Fibroblast of skin of abdomen (primary cell): Measurements from ENCODE around the gene MAN2A2.
"Not testable (repeated sequence)": the region's sequence is repeated elsewhere in the genome, so short reads cannot be mapped to it uniquely, and the experiment has no call there.

Experiments used
- DNase-seq: peaks from one replicate; pipeline ENCODE4 v3.0.0-alpha.2; 2013

MAN2A2 gene

DNA sequence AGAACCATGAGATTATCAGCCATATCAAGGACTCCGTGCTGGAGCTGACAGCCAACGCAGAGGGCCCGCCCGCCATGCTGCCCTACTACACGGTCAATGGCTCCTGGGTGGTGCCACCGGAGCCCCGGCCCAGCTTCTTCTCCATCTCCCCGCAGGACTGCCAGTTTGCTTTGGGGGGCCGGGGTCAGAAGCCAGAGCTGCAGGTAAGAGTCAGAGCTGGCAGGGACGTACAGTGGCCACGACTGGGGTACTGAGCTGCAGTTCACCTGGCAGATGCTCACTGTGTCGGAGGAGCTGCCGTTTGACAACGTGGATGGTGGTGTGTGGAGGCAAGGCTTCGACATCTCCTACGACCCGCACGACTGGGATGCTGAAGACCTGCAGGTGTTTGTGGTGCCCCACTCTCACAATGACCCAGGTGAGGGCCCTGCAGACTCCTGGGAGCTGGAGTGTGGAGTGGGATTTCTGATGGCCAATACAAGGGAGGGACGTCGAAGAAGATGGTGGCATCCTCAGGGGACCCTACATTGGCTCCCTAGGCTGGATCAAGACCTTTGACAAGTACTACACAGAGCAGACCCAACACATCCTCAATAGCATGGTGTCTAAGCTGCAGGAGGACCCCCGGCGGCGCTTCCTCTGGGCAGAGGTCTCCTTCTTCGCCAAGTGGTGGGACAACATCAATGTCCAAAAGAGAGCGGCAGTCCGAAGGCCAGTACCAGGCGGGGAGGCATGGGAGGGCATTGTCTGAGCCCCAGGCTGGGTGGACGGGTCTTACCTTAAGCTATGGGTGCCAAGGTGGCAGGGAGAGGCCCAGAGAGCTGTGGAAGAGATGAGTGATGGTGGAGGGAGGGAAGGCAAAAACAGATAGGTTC lies 2.4 kb downstream of the MAN2A2 start:
- no peak for DNase-seq

DNA sequence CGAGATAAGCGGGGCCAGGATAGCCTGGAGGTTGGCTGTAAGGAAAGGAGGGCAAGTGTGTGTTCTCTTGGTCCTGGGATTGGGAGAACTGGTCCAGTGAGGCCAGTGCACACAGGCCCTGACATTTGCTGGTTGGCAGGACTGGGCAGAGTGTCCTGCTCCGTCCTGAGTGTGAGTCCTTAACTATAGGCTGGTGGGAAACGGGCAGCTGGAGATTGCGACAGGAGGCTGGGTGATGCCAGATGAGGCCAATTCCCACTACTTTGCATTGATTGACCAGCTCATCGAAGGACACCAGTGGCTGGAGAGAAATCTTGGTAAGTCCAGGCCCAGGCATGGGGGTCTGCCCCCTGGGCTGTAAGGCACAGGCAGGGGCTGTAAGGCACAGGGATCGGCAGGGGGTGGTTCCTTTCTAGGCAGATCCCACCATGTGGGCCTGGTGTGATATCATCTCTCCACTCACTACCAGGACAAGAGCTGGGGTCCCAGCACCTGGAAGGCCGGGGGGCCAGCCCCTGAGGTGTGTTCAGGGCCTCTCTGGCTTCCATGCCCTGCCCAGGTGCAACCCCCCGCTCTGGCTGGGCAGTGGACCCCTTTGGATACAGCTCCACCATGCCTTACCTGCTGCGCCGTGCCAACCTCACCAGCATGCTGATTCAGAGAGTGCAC lies 3.2 kb downstream of the MAN2A2 start:
- no peak for DNase-seq

DNA sequence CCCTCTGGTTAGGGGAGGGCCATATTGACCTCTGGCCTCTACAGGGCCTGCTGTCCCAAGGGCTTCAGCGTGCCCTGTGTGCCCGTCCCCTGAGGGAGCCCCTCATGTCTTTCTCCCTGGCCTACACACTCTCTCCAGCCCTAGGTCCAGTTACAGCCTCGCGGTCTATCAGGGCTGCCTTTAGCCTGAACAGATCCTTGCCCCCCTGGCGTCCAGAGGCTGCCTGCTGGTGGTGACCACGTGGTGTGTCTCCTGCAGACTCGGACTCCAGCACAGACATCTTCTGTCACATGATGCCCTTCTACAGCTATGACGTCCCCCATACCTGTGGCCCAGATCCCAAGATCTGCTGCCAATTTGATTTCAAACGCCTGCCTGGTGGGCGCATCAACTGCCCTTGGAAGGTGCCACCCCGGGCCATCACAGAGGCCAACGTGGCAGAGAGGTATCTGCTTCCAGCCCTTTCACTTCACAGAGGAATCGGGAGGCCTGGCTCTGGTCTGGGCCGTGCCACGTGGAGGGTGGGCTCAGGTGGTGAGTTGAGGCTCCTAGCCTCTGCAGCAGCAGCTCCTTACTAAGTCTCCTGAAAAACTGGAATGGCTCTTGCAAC lies 4.1 kb downstream of the MAN2A2 start:
- no peak for DNase-seq

DNA sequence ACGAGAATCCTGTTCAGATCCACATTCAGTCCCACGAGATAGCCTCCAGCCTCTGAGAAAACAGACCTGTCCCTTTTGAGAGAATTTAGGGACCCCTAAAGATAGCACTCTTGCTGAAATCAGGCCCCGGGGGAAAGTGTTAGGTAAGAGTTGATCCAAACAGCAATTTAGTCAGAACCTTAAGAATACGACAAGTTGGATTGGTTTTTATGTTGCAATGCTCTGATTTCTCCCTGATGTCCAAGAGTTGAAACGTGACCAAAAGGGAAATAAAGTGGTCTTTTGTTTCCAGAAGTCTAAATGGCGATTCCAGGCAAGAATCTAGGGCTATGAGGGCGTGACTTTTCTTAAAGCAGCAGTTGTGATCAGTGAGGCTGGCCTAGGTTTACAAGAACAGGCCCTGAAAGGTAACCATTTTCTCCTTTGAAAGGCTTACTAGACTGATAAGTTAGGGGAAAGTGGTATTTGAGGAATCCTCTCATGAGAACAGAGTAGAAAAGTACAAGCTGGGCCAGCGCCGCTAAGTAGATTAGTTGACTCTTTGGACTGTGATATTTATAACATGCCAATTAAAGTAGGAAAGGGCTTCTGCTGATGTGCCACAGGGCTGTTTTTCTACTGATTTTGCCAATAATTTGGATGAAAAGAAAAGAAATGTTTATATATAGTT lies 4.9 kb downstream of the MAN2A2 start:
- DNase-seq, result no peak

DNA sequence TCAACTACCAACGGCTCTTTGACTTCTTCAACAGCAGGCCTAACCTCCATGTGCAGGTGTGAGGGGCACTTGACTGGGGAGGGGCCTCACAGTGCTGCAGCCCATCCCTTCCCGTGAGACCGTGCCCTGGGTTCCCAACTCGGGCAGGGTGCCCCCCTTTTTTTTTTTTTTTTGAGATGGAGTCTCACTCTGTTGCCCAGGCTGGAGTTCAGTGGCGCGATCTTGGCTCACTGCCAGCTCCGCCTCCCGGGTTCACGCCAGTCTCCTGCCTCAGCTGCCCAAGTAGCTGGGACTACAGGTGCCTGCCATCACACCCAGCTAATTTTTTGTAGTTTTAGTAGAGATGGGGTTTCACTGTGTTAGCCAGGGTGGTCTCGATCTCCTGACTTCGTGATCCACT lies 6.3 kb downstream of the MAN2A2 start:
- DNase-seq, result not testable (repeated sequence)

DNA sequence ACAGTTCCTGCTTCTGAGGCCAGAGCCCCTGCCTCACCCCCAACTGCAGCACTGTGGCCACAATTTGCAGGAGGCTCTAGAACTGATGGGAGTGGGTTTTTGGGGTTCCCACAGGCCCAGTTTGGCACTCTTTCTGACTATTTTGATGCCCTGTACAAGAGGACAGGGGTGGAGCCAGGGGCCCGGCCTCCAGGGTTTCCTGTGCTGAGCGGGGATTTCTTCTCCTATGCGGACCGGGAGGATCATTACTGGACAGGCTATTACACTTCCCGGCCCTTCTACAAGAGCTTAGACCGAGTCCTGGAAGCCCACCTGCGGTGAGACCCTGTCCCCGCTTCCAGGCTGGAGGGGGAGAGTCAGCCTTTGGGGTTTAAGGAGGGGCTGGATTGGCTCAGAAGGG lies 6.9 kb downstream of the MAN2A2 start:
- DNase-seq, result no peak

DNA sequence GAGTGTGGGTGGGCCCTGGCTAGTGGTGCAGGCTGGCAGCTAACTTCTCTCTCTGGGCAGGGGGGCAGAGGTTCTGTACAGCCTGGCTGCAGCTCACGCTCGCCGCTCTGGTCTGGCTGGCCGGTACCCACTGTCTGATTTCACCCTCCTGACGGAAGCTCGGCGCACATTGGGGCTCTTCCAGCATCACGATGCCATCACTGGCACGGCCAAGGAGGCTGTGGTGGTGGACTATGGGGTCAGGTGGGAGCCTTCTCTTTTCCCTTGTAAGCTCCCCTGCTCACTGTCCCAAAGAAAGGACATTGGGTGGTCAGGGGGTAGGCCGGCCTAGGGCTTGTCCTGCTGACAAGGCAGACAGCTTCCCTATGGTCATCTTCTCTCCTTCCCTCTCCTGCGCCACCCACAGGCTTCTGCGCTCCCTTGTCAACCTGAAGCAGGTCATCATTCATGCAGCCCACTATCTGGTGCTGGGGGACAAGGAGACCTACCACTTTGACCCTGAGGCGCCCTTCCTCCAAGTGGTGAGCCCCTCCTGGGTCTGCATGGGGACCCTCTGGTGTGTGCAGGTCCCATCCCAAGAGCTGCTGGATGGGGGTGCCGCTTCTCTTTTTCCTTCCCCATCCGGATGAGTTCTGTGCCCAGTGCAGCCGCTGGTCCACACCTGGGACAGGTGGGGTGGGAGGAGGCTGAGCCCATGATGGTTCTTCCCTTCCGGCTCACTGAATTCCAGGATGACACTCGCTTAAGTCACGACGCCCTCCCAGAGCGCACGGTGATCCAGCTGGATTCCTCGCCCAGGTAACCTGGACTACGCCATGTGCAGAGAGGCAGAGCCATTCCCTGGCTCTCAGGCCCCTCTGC lies 7.6 kb downstream of the MAN2A2 start:
- DNase-seq, result no peak

DNA sequence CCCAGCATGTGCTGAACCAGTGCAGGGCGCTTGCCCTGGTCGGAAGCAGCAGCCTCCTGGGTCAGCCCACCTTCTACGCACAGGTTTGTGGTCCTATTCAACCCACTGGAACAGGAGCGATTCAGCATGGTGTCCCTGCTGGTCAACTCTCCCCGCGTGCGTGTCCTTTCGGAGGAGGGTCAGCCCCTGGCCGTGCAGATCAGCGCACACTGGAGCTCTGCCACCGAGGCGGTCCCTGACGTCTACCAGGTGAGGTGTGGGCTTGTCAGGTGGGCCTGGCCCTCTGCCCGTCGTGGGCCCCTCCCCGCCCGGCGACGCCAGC lies 8.2 kb downstream of the MAN2A2 start:
- no peak for DNase-seq

DNA sequence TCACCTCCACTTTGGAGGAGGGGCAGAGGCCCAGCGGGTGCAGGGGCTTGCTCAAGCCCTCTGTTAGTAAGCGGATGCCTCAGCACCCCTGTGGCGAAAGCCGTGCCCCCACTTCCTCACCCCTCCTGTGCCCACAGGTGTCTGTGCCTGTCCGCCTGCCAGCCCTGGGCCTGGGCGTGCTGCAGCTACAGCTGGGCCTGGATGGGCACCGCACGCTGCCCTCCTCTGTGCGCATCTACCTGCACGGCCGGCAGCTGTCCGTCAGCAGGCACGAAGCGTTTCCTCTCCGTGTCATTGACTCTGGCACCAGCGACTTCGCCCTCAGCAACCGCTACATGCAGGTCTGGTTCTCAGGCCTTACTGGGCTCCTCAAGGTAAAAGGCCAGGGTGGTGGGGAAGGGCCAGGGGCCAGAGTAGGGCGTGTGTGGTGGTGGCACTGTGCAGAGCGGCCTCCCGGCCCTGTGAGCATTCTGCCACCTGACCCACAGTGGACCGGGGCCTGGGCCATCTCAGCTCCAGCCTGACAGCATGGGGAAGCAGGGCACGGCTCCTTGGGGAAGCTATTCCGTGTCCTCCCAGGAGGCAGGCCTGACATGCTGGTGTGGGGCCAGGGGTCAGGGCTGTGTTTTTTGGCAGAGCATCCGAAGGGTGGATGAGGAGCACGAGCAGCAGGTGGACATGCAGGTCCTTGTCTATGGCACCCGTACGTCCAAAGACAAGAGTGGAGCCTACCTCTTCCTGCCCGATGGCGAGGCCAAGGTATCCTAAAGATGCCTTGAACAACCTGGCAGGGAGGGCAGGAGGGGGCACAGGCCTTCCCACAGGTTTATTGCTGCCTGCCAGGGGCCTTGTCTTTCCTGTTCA lies 9.0 kb downstream of the MAN2A2 start:
- no peak for DNase-seq

DNA sequence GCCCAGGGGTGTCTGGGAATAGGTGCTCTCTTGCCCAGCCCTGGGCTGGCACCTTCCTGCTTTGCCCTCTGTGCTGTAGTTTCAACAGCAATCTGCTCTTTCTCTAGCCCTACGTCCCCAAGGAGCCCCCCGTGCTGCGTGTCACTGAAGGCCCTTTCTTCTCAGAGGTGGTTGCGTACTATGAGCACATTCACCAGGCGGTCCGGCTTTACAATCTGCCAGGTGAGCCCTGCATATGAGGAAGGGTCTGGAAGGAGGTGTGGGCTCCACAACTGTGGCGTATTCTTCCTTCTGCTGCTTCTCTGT lies 9.6 kb downstream of the MAN2A2 start:
- DNase-seq, result no peak

DNA sequence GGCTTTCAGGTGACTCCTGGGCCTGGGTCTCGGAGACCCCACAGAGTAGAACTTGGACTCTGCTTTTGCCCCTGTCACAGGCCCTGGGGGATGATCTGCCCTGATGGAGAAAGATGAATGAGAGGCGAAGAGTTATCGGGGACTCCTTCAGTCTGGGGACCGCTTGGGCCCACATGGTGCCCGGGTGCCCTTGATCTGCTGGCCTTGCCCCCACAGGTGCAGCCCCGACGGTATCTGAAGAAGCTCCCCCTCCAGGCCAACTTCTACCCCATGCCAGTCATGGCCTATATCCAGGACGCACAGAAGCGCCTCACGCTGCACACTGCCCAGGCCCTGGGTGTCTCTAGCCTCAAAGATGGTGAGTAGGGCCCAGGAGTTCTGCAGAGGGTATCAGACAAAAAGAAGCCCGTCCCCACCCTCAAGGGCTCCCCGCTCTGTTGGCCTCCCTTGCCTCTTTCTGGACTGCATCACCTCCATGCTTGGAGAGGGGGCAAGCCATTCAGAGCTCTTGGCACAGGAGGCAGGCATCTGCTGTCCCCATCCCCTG lies 10.4 kb downstream of the MAN2A2 start:
- DNase-seq, result no peak

DNA sequence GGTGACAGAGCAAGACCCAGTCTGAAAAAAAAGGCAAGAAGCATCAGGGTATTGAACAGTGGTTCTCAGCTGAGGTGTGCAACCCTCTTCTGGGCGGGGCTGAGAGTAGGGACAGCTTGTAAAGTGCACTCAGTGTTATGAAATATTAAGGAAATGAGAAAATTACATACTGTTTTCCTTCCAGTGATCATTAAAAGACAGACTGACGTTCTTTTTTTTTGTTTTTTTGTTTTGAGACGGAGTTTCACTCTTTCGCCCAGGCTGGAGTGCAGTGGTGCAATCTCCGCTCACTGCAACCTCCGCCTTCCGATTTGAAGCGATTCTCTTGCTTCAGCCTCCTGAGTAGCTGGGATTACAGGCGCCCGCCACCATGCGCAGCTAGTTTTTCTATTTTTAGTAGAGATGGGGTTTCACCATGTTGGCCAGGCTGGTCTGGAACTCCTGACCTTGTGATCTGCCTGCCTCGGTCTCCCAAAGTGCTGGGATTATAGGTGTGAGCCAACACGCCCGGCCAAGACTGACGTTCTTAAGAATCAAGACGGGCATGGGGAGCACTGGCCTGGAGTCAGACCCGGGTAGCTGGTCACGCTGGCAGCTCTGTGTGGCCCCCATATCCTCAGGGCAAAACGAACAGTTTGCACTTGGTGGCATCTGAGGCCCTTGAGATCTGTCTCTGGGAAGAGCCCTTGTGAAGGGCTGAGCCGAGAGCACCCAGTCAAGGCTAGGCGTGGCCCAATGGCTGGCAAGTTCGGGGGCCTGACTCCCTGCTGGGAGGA lies 11.4 kb downstream of the MAN2A2 start:
- no peak for DNase-seq

DNA sequence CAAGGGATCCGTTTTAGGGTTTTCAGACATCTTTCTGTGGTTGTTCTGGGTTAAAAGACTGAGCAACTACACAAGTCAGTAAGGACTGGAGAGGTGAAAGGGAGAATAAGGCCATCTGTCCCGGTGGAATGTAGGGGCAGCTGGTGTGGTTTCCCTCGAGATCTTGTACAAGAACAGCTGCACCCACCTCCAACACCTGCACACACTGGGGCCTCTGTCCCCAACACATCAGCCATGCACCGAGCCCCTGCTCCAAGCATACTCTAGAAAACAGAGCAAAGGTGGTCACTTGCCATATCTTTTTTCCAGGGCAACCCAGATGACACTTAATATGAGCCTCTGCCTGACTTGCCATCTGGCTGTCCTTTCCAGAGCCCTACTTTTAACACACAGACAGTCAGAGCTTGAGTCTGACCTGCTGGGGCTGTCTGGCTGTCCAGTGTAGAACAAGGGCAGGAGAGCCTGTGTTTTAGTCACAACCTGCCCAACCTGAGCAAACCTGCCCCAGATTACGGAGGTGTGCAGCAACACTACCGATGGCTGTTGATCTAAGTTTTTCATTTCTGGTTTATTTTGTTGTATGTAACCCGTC lies 12.2 kb downstream of the MAN2A2 start:
- no peak for DNase-seq

DNA sequence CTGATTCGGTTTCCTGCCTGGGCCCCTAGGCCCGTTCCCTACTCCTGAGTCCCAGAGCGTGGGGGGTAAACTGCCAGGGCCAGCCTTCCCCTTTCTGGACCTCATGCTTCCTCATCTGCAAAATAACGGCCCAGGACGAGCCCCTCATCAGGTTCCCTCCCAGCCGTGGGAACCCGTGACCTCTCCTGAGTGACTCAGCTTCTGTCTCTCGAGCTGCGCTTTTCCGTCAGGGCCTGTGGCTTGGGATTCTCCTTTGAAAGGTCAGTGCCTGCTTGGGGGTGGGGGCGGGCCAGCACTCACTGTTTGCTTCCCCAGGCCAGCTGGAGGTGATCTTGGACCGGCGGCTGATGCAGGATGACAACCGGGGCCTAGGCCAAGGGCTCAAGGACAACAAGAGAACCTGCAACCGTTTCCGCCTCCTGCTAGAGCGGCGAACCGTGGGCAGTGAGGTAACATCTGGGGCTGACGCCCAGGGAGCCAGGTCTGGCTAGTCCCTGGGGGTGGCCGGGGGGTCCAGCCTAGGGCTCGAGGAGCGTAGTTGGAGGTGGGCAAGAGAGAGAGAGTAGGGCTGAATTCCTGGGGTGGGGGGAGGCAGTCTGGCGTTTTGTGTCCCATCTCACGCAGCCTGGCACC lies 12.8 kb downstream of the MAN2A2 start:
- DNase-seq, result no peak

DNA sequence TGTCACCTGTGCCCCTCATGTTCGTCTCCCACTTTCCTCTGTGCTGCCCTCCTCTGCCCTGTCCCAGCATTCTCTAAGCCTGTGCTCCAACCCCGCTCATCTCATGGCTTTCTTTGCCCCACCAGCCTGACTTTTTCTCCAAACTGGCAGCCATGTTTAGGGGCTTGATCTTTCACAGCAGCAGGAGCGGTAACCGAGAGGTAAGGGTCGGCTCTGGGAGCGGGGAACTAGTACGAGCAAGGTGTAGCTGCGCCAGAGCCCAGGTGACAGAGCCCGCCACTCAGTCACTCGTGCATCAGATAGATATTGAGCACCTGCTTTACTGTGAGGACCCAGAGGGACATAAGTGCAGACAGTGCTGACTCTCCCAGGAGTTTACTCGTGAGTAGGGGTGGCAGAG lies 13.4 kb downstream of the MAN2A2 start:
- no peak for DNase-seq

DNA sequence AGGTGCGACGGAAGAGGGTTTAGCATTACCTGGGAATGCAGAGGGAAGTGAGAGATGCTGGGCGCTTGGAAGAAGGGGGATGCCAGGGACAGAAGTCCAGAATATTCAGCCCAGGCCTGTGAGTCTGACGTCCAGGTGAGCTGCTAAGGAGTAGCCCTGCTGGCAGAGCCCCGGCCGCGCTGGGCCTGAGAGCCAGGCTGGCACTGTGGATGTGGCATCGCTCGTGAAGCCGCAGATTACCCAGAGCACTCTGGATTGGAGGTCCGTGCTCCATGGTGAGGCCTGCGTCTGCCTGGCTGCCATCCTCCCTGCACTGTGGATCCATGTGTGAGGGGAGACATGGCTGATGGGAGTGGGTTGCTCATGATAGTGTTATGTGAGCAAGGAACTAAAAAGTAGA lies 14.5 kb downstream of the MAN2A2 start:
- no peak for DNase-seq

DNA sequence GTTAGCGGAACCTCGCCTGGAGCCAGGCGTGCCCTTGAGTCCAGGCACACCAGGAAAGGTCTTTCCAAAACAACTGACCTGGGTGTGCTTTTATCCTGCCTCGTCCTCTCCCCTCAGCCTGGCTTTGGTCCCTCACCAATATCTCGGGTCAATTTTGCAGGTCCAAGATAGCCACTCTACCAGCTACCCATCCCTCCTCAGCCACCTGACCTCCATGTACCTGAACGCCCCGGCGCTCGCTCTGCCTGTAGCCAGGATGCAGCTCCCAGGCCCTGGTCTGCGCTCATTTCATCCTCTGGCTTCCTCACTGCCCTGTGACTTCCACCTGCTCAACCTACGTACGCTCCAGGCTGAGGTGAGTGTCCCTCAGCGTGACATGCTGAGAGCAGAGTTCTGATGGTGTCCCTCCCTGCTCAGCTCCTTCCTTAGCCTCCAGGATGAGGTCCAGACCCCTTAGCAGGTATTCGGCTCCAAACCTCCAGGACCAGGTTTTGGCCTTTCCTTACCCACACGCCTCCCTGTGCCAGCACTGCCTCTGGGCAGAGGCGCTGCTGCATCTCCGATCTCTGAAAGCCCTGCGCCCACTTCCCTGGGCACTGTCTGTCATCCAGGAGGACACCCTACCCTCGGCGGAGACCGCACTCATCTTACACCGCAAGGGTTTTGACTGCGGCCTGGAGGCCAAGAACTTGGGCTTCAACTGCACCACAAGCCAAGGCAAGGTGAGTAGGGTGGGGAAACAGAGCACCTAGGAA lies 15.1 kb downstream of the MAN2A2 start:
- DNase-seq, result no peak

DNA sequence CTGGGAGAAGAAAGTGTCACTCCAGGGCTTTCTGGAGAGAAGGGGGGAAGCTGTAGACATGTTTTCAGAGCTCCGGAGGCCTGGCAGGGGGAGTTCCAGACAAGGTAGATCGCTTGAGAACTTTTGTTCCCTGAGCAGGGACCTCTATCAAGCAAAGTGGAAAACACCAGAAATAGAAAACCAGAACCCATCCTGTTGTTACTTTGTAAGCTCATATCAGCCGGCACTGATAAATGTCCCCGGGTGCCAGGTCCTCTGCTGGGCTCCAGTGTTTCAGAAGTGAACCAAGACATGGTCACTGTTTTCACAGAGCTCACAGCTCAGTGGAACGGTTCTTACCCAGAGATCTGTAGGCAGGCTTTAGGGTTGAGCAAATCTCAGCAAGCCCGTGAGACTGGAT lies 15.7 kb downstream of the MAN2A2 start:
- DNase-seq, result no peak

DNA sequence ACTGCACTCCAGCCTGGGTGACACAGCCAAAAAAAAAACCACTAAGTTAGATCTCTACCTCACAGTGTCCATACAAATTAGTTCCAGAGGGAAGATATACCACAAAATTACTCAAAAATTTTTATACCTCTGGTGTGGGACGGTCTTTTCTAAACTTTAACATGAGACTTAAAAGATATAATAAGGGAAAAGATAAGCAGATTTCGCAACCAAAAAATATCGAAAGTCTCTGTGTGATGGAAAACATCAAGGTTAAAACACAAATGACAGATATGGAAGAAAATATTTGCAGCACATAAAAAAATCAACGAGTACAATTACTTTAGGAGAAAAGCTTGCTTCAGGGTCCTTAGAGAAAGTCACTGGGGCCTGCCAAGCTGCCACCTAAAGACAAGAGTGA lies 18.8 kb downstream of the MAN2A2 start:
- DNase-seq, result no peak
